ENCODE data around the gene C2orf74. TPM values are rescaled to one million over a fixed set of nuclear protein-coding genes. Genes with fewer than 3 reads are reported as not detected.
A peak's percentile ranks its signal among the peaks of the same experiment; 100 is the strongest.

C2orf74 gene
- total and polyA plus RNA-seq, 9 of the 15 experiments (the other 6 are each of a cell fraction or from before 2014, with no cell fraction given): not detected

DNA sequence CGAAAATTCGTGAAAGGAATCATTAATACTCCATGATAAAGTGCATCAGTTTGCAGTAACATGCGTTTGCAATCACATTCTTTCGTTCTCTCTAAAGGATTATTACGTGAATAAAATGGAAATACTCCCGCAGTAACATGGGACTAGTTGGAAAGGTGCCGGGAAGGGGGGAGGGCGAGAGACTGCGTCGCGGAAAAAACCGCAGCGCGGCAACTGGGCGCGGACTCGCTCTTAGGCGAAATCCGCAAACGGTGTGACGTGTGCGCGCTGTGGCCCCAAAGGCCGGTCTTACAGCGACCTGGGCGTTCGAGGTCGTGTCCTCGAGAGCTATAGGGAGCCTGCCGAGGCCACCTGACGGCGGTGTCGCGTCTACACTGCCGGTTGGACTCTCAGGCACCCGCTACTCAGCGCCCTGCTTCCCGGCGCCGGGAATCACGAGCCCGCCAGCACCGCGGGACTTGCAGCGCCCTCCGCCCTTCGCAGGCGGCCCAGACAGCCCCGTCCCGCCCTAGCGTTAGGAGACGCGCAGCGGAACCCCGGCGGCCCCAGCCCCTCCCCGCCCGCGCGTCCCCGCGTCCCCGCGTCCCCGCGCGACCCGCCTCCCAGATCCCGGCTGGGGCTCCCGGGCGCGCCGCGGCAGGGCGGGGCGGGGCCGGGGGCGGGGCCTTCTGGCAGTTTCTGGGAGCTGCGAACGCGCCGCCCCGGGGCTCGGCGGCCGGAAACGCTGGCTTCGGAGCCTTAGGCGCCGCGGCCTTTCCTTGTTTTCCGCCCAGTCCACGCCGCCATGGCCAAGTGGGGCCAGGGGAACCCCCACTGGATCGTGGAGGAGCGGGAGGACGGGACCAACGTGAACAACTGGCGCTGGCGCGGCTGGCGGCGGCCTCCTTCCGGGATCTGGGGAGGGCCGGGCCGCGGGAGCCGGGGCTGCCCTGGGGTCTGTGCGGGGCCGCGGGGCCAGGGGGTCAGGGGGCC is 15.1 kb downstream of the C2orf74 start (continued):
- TF ChIP-seq ZNF449 (CRISPR knock-in tag; IDR thresholded peaks at IDR 0.05) (no peak), BRD9 (IDR thresholded peaks at IDR 0.05; ENCODE audit: low read depth, partially characterized antibody) (peak; percentile 49), NCOA2 (IDR thresholded peaks at IDR 0.05; ENCODE audit: partially characterized antibody in 2 of 2) (no peak), THRAP3 (IDR thresholded peaks at IDR 0.05; ENCODE audit: borderline replicate concordance) (no peak), ZNF318 (IDR thresholded peaks at IDR 0.05; ENCODE audit: borderline replicate concordance in 1 of 2, low read depth in 1 of 2) (no peak), PML (IDR thresholded peaks at IDR 0.05; ENCODE audit: low read length) (peak; percentile 84), MTF1 (CRISPR knock-in tag; IDR thresholded peaks at IDR 0.05; ENCODE audit: borderline replicate concordance) (no peak), CAMTA2 (CRISPR knock-in tag; conservative IDR thresholded peaks at IDR 0.05) (no peak), DMBX1 (CRISPR knock-in tag; IDR thresholded peaks at IDR 0.05; ENCODE audit: borderline replicate concordance) (peak; percentile 62; the same call in 1 of the 2 replicates), THRB (CRISPR knock-in tag; conservative IDR thresholded peaks at IDR 0.05) (no peak), ZNF140 (CRISPR knock-in tag; IDR thresholded peaks at IDR 0.05) (no peak)
